Mucosa of descending colon (tissue), 3 donors: Measurements from ENCODE around the gene GNAT2. TPM values are rescaled to one million over a fixed set of nuclear protein-coding genes. Genes with fewer than 3 reads are reported as not detected.

Experiments
- ATAC-seq: fragments of 200-7000 bp; cut with Tn5 transposase; one replicate; pipeline ENCODE4 v1.9.1; 2020; ENCODE audit warnings: mild to moderate bottlenecking, moderate library complexity
- DNase-seq, 3 donors: peaks; one replicate each; pipeline ENCODE4 v3.0.0-alpha.2; 2020
- H3K36me3 ChIP-seq: fragments of 200-600 bp; one replicate; pipeline ENCODE4 v1.8.0; 2021; ENCODE audit warnings: low read depth, mild to moderate bottlenecking
- H3K4me1 ChIP-seq: fragments of 200-600 bp; one replicate; pipeline ENCODE4 v1.8.0; 2021; ENCODE audit warnings: low read depth, mild to moderate bottlenecking
- H3K4me3 ChIP-seq: fragments of 200-600 bp; one replicate; pipeline ENCODE4 v1.8.0; 2021; ENCODE audit warnings: mild to moderate bottlenecking
- H3K9me3 ChIP-seq: fragments of 200-600 bp; one replicate; pipeline ENCODE4 v1.8.0; 2021; ENCODE audit warnings: mild to moderate bottlenecking
- intact Hi-C, 2 donors: fragments of 100-400 bp; cut with DNase I in 1 of 2; cut with micrococcal nuclease in 1 of 2; formaldehyde crosslinking; loops; one replicate each; pipeline versions ENCODE4 v1.11.0 to v1.11.1; 2022; cut with DNase I, micrococcal nuclease
- total RNA-seq, 3 donors: library from RNA; stranded (reverse); fragmentation: NEBNext Ultra II Directional in 2 of 3; extraction: Animal tissue kit (Norgen Biotek cat#: 25700) in 2 of 3; gene quantifications; one replicate each; pipeline versions ENCODE4 v1.2.1 to v1.2.4, GENCODE V29; 2021 to 2023
- TF ChIP-seq, protein P1 (sequence below): fragments of 200-600 bp; IDR thresholded peaks from one replicate; pipeline ENCODE4 v1.8.0; 2022; ENCODE audit warnings: antibody characterized with exemption, mild to moderate bottlenecking
- donor health status: DM: no; HTN: no; CAD: no; lungs with moderate emphysema.
- donor health status: DM: no; HTN: no; CAD: no.
- donor health status: DM: no; HTN: yes; CAD: no.

Gene GNAT2
- total RNA-seq, 3 donors from 2014 or later = not detected

- Histone ChIP-seq H3K4me1 (peaks cover 10% of the 10 kb centered on the region), H3K4me3 (peak within 1 kb of the TSS; percentile 67), H3K9me3 (no peaks in the 10 kb centered on the region), H3K36me3 (no peaks in the 10 kb centered on the region)
- ATAC-seq (peak; percentile 98), DNase-seq (peak; percentile 93 to 94 (median 94))
- intact Hi-C loops = no loop called here
- TF ChIP-seq, protein P1, sequence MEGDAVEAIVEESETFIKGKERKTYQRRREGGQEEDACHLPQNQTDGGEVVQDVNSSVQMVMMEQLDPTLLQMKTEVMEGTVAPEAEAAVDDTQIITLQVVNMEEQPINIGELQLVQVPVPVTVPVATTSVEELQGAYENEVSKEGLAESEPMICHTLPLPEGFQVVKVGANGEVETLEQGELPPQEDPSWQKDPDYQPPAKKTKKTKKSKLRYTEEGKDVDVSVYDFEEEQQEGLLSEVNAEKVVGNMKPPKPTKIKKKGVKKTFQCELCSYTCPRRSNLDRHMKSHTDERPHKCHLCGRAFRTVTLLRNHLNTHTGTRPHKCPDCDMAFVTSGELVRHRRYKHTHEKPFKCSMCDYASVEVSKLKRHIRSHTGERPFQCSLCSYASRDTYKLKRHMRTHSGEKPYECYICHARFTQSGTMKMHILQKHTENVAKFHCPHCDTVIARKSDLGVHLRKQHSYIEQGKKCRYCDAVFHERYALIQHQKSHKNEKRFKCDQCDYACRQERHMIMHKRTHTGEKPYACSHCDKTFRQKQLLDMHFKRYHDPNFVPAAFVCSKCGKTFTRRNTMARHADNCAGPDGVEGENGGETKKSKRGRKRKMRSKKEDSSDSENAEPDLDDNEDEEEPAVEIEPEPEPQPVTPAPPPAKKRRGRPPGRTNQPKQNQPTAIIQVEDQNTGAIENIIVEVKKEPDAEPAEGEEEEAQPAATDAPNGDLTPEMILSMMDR = no peak
These were observed 36.5 kb upstream of the GNAT2 start, which contains the start of gene GSTM4 for GRCh38 chr1:109655615-109656519. TSS of gene GSTM4 (plus strand) at chr1:109656099. CDS start at chr1:109656390, 291 bp downstream.

DNA sequence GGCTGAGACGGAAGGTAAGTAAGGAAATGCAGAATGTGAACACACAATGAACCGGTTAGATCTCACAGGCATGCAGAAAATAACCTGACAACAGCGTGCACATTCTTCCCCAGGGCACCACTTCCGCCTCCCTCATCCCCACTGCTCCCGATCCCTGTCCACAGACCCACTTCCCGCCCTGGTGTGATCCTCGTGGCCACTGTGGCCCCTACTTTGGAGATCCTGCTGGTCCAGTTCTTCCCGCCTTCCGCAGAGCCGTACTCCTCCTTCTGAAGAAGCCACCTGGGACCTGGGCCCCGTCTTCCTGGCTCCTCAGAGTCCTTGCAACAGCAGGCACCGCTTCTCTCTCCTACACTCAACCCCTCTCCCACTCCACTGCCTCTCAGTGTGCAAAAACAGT is 35.1 kb upstream of the GNAT2 start:
- intact Hi-C loops = no loop called here
- Histone ChIP-seq H3K4me3 (no peak overlapping the region), H3K4me1 (peaks cover 10% of the 10 kb centered on the region), H3K9me3 (no peaks in the 10 kb centered on the region), H3K36me3 (no peaks in the 10 kb centered on the region)
- ATAC-seq = no peak
- TF ChIP-seq, protein P1 = no peak
- peak in 1 of 3 donors; percentile 30 for DNase-seq

DNA sequence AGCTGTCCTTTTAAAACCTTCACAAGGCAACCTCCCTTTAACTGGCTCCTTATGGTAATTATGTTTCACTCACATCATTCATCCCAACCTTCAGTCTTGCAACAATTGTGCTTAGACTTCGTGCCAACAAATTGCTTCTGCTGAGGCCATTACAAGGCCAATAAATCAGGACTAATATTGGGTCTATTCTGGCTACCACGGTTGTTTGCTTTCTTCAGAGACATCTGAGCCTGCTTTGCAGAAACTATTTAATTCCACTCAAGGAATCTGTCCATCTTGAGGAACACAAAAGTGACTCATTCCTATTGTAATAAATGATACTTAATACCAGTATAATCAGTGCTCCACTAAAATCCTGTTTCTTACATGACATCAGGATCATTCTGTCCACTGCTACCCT is 33.9 kb upstream of the GNAT2 start:
- intact Hi-C loops = no loop called here
- no peaks in the 10 kb centered on the region for H3K36me3 ChIP-seq
- no peak for ATAC-seq
- TF ChIP-seq, protein P1 = no peak
- H3K4me3 ChIP-seq = no peak overlapping the region
- H3K4me1 ChIP-seq = peaks cover 10% of the 10 kb centered on the region
- H3K9me3 ChIP-seq = no peaks in the 10 kb centered on the region
- no peak for DNase-seq

GRCh38 chr1:109652402-109652801 is 33.0 kb upstream of the GNAT2 start:
- Histone ChIP-seq H3K9me3 (no peaks in the 10 kb centered on the region), H3K4me1 (peaks cover 10% of the 10 kb centered on the region), H3K4me3 (no peak overlapping the region), H3K36me3 (no peaks in the 10 kb centered on the region)
- no peak for ATAC-seq
- DNase-seq = no peak
- intact Hi-C loops = no loop called here
- TF ChIP-seq, protein P1 = no peak

- TF ChIP-seq, protein P1 = no peak
- DNase-seq = no peak
- no peak for ATAC-seq
- H3K9me3 ChIP-seq = no peaks in the 10 kb centered on the region
- H3K4me3 ChIP-seq = no peak overlapping the region
- intact Hi-C loops = no loop called here
- H3K36me3 ChIP-seq = no peaks in the 10 kb centered on the region
- peaks cover 5% of the 10 kb centered on the region for H3K4me1 ChIP-seq
These were observed 31.2 kb upstream of the GNAT2 start for GRCh38 chr1:109650609-109651008.
